Activated B cell treated with CpG ODN at 0.5 μM for 24 hours (primary cell): ENCODE results near the gene GPHN. TPM values are rescaled to one million over a fixed set of nuclear protein-coding genes. Genes with fewer than 3 reads are reported as not detected.

Source experiments
- ATAC-seq: fragments of 200-7000 bp; cut with Tn5 transposase; one replicate; pipeline ENCODE4 v1.10.0; 2021; ENCODE audit warnings: low read depth, mild to moderate bottlenecking, moderate library complexity
- CTCF ChIA-PET: fragments of 350-600 bp; sonication (Branson Sonifier 250); formaldehyde crosslinking; loops from one replicate; lab custom pipeline; 2021; ENCODE audit warnings: antibody characterized with exemption; lab: Charles Lee
- POLR2A ChIA-PET: fragments of 350-600 bp; sonication (Branson Sonifier 250); formaldehyde crosslinking; loops from one replicate; lab custom pipeline; 2021; ENCODE audit warnings: antibody characterized with exemption; lab: Charles Lee
- DNase-seq: peaks from one replicate; pipeline ENCODE4 v3.0.0; 2022
- H3K27ac Mint-ChIP-seq: one replicate; pipeline ENCODE4 v1.8.0; 2020; ENCODE audit warnings: mixed read lengths
- H3K27me3 Mint-ChIP-seq: one replicate; pipeline ENCODE4 v1.8.0; 2021; ENCODE audit warnings: mixed read lengths
- H3K36me3 Mint-ChIP-seq: one replicate; pipeline ENCODE4 v1.8.0; 2021; ENCODE audit warnings: low read depth, mixed read lengths
- H3K4me1 Mint-ChIP-seq: one replicate; pipeline ENCODE4 v1.8.0; 2021; ENCODE audit warnings: mixed read lengths
- H3K4me3 Mint-ChIP-seq: one replicate; pipeline ENCODE4 v1.8.0; 2020; ENCODE audit warnings: mild to moderate bottlenecking, mixed read lengths
- H3K9me3 Mint-ChIP-seq: one replicate; pipeline ENCODE4 v1.8.0; 2020; ENCODE audit warnings: mixed read lengths
- intact Hi-C: fragments of 100-400 bp; cut with micrococcal nuclease; formaldehyde crosslinking; loops from one replicate; pipeline ENCODE4 v1.15.1; 2024
- total RNA-seq: library from RNA; stranded (reverse); gene quantifications from 2 replicates; pipeline ENCODE4 v1.2.3, GENCODE V29; 2022
- TF ChIP-seq, protein P1 (sequence below): fragments of 200-600 bp; IDR thresholded peaks from one replicate; pipeline ENCODE4 v1.8.0; 2022; ENCODE audit warnings: antibody characterized with exemption, mild to moderate bottlenecking

Gene GPHN
- total RNA-seq, 1 donor from 2014 or later = 36.9 TPM

DNA sequence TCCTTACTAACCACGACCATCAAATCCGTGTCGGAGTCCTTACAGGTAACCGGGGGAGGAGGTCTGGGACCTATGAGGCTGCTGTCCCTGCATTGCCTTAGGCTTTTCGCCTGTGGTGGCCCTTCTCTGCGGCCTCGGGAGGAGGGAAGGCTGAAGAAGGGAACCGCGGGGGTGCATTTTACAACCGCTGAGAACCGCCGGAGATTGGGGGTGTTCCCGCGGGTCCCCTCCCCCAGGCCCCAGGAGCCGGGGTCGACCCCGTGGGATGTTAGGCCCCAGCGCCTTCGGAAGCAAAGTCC, 549 bp downstream of the GPHN start:
- ATAC-seq (no peak), DNase-seq (no peak)
- Mint-ChIP-seq H3K27me3 (peaks cover 6% of the 10 kb centered on the region), H3K9me3 (no peaks in the 10 kb centered on the region), H3K4me3 (peak overlapping the region; percentile 97), H3K4me1 (peaks cover 26% of the 10 kb centered on the region), H3K27ac (peak overlapping the region; percentile 86), H3K36me3 (peaks cover 9% of the 10 kb centered on the region)
- intact Hi-C loops = loop anchor here (1.0 to 5.0 kb wide), 6 partner anchors 13 to 1966 kb away; partner anchors contain the start of genes FNTB, HSPA2 and PALS1
- CTCF ChIA-PET = interaction anchor here (1.1 to 1.6 kb wide), 2 partner anchors 11 to 15 kb away, joined by 3 to 6 read pairs; no protein-coding TSS in a partner anchor
- POLR2A ChIA-PET = interaction anchor here (1.0 to 1.8 kb wide), 2 partner anchors 12 to 851 kb away, joined by 3 to 7 read pairs; partner anchors contain the start of genes ATP6V1D and EIF2S1
- TF ChIP-seq, protein P1, sequence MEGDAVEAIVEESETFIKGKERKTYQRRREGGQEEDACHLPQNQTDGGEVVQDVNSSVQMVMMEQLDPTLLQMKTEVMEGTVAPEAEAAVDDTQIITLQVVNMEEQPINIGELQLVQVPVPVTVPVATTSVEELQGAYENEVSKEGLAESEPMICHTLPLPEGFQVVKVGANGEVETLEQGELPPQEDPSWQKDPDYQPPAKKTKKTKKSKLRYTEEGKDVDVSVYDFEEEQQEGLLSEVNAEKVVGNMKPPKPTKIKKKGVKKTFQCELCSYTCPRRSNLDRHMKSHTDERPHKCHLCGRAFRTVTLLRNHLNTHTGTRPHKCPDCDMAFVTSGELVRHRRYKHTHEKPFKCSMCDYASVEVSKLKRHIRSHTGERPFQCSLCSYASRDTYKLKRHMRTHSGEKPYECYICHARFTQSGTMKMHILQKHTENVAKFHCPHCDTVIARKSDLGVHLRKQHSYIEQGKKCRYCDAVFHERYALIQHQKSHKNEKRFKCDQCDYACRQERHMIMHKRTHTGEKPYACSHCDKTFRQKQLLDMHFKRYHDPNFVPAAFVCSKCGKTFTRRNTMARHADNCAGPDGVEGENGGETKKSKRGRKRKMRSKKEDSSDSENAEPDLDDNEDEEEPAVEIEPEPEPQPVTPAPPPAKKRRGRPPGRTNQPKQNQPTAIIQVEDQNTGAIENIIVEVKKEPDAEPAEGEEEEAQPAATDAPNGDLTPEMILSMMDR = no peak

GRCh38 chr14:66508846-66509621, 1.1 kb downstream of the GPHN start:
- intact Hi-C loops = loop anchor here (1.0 to 5.0 kb wide), 6 partner anchors 14 to 1967 kb away; partner anchors contain the start of genes FNTB, HSPA2 and PALS1
- DNase-seq (peak; percentile 64), ATAC-seq (peak; percentile 54)
- ChIA-PET CTCF (no interaction called here), POLR2A (interaction anchor here (0.6 to 1.8 kb wide), 2 partner anchors 212 to 851 kb away, joined by 7 read pairs; partner anchors contain the start of genes ATP6V1D and EIF2S1)
- H3K27ac Mint-ChIP-seq = peak overlapping the region; percentile 78
- peak overlapping the region; percentile 84 for H3K4me3 Mint-ChIP-seq
- H3K36me3 Mint-ChIP-seq = peaks cover 9% of the 10 kb centered on the region
- H3K4me1 Mint-ChIP-seq = peaks cover 26% of the 10 kb centered on the region
- TF ChIP-seq, protein P1 = no peak
- H3K27me3 Mint-ChIP-seq = peaks cover 6% of the 10 kb centered on the region
- H3K9me3 Mint-ChIP-seq = no peaks in the 10 kb centered on the region

DNA sequence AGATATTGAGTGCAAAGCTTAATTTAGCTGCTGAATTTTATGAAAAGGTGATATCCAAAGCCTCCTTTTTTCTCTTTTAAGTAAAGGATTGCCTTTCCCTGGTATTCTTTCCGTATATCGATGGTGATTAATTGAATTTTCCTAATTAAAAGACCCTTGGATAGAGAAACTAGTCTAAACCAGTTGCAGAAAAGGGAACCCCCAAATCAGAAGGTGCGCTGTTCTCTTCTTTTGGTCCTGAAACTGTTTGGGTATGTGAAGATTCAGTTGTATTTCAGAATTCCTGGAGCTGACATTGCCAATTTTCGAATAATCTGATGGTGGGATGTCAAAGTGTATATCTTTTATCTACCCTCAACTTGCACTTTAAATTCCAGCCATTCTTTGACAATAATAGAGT, 1.9 kb downstream of the GPHN start:
- Mint-ChIP-seq H3K9me3 (no peaks in the 10 kb centered on the region), H3K36me3 (peaks cover 9% of the 10 kb centered on the region), H3K27me3 (peaks cover 6% of the 10 kb centered on the region), H3K4me3 (peak overlapping the region; percentile 84), H3K27ac (no peak overlapping the region), H3K4me1 (peaks cover 30% of the 10 kb centered on the region)
- DNase-seq (no peak), ATAC-seq (no peak)
- CTCF ChIA-PET = no interaction called here
- POLR2A ChIA-PET = interaction anchor here (0.6 kb wide), 1 partner anchor 212 kb away, joined by 7 read pairs; no protein-coding TSS in a partner anchor
- intact Hi-C loops = loop anchor here (5.0 kb wide), 4 partner anchors 102 to 1968 kb away; partner anchors contain the start of genes FNTB and HSPA2
- TF ChIP-seq, protein P1 = no peak

DNA sequence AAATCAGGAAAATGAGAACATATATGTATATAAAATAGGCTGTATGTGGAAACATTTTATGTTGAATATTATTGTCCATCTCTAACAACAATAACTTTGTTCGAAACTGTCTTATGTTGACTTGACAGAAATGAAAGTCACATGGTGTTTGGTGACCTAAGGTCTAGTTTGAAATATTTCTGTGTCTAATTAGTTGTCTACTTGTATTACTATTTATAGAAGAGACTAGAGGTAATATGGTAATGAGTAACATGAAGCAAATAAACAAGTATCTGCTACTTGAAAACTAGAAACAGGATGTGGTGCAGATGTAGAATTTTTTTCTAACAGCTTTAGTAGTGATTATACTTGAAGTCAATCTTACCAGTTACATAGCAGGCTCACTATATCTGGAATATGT, 3.9 kb downstream of the GPHN start:
- Mint-ChIP-seq H3K4me3 (no peak overlapping the region), H3K9me3 (no peaks in the 10 kb centered on the region), H3K27me3 (peaks cover 6% of the 10 kb centered on the region), H3K4me1 (peaks cover 33% of the 10 kb centered on the region), H3K27ac (no peak overlapping the region), H3K36me3 (peaks cover 9% of the 10 kb centered on the region)
- no peak for ATAC-seq
- POLR2A ChIA-PET = no interaction called here
- TF ChIP-seq, protein P1 = no peak
- CTCF ChIA-PET = no interaction called here
- intact Hi-C loops = no loop called here
- no peak for DNase-seq

GRCh38 chr14:66514213-66514612, 6.3 kb downstream of the GPHN start:
- peaks cover 33% of the 10 kb centered on the region for H3K4me1 Mint-ChIP-seq
- H3K27me3 Mint-ChIP-seq = peaks cover 6% of the 10 kb centered on the region
- no peaks in the 10 kb centered on the region for H3K36me3 Mint-ChIP-seq
- ChIA-PET CTCF (no interaction called here), POLR2A (interaction anchor here (1.5 kb wide), 1 partner anchor 9 kb away, joined by 3 read pairs; no protein-coding TSS in a partner anchor)
- intact Hi-C loops = no loop called here
- H3K9me3 Mint-ChIP-seq = peaks cover 5% of the 10 kb centered on the region
- TF ChIP-seq, protein P1 = no peak
- no peak overlapping the region for H3K27ac Mint-ChIP-seq
- H3K4me3 Mint-ChIP-seq = no peak overlapping the region
- no peak for ATAC-seq
- DNase-seq = no peak
